Mesodermal cell (in vitro differentiated cells): ENCODE results near the gene TWIST1.

Experiments
- H3K27ac ChIP-seq: 2 replicates; pipeline ENCODE4 v1.7.0; 2013; ENCODE audit warnings: mild to moderate bottlenecking, low read depth, low read length, moderate library complexity; ENCODE audit not compliant: severe bottlenecking
- H3K36me3 ChIP-seq: 2 replicates; pipeline ENCODE4 v1.7.1; 2013; ENCODE audit warnings: mild to moderate bottlenecking, low read length, moderate library complexity; ENCODE audit not compliant: control insufficient read depth, insufficient read depth
- H3K4me1 ChIP-seq: one replicate; pipeline ENCODE4 v1.7.1; 2013; ENCODE audit warnings: mild to moderate bottlenecking, low read length; ENCODE audit not compliant: insufficient read depth, control insufficient read depth, poor library complexity, severe bottlenecking
- H3K4me3 ChIP-seq: 2 replicates; pipeline ENCODE4 v1.7.0; 2013; ENCODE audit warnings: low read length, control low read depth, mild to moderate bottlenecking; ENCODE audit not compliant: insufficient read depth, poor library complexity, severe bottlenecking; ENCODE audit errors: extremely low read depth
- H3K9me3 ChIP-seq: 2 replicates; pipeline ENCODE4 v1.7.1; 2013; ENCODE audit warnings: mild to moderate bottlenecking, low read length, moderate library complexity; ENCODE audit not compliant: control insufficient read depth
- WGBS, 2 experiments: methylation state at CpG; one replicate each; pipeline ENCODE4 v1.1.5; 2013; ENCODE audit warnings: missing lambda C conversion rate in 2 of 2; ENCODE audit not compliant: insufficient coverage in 2 of 2; 5-methylcytosine and 5-hydroxymethylcytosine counted together

Gene TWIST1

GRCh38 chr7:19104811-19105210 is 12.6 kb downstream of the TWIST1 start:
- H3K4me1 ChIP-seq = peaks cover 11% of the 10 kb centered on the region

GRCh38 chr7:19102884-19103283 is 14.6 kb downstream of the TWIST1 start:
- 80 to 92% methylated on average over 3 of the region's 4 CpGs for WGBS, 2 experiments
- Histone ChIP-seq H3K9me3 (no peaks in the 10 kb centered on the region), H3K4me3 (no peak overlapping the region), H3K36me3 (no peaks in the 10 kb centered on the region), H3K4me1 (peaks cover 5% of the 10 kb centered on the region), H3K27ac (no peak overlapping the region)

More at GRCh38 chr7:19104811-19105210, 12.6 kb downstream of the TWIST1 start:
- H3K27ac ChIP-seq = no peak overlapping the region
- 79 to 83% methylated on average over 1 of the region's 4 CpGs for WGBS, 2 experiments
- H3K9me3 ChIP-seq = no peaks in the 10 kb centered on the region
- no peak overlapping the region for H3K4me3 ChIP-seq
- no peaks in the 10 kb centered on the region for H3K36me3 ChIP-seq

DNA sequence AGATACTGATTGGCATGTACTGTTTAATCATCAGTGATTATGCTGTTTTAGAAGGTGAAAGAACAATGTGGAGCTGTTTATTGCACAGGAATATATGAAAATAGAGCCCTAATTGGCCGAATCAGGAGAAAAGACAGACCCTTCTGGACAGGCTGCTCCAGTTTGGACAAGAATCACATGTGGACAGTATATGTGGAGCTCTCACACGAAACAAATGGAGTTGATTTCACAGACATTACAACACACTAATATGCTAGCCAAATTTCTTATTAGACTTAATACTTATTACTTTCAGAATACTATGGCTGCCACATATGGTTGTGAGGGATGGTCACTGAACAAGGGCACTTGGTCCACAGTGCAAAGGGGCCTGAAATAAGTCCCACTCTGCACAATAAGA is 15.5 kb downstream of the TWIST1 start:
- 89 to 100% methylated on average over 1 of the region's 2 CpGs for WGBS, 2 experiments
- H3K4me1 ChIP-seq = peaks cover 4% of the 10 kb centered on the region
- H3K4me3 ChIP-seq = no peak overlapping the region
- no peaks in the 10 kb centered on the region for H3K36me3 ChIP-seq
- H3K27ac ChIP-seq = no peak overlapping the region
- no peaks in the 10 kb centered on the region for H3K9me3 ChIP-seq

DNA sequence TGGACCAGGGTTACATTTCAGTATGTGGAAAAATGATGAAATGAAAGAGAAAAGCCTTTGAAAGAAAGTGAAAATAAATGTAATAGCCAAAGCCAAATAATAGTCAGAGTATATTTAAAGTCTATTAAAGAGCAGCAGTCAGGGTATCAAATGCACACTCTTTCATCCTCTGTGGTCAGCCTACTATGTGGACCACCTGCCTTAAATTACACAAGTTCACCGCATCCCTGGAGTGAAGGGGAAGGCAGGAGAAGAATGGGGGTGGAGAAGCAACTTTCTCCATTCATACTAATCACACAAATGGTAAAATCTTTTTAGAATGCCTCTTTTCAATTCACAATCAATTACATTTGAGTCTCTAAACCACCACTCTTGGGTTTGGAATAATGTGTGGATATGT is 16.0 kb downstream of the TWIST1 start:
- no peaks in the 10 kb centered on the region for H3K9me3 ChIP-seq
- peaks cover 3% of the 10 kb centered on the region for H3K4me1 ChIP-seq
- H3K4me3 ChIP-seq = no peak overlapping the region
- no CpG with 5 or more reads among the region's 1 CpG for WGBS, 2 experiments
- no peak overlapping the region for H3K27ac ChIP-seq
- H3K36me3 ChIP-seq = no peaks in the 10 kb centered on the region

GRCh38 chr7:19099924-19100323 is 17.5 kb downstream of the TWIST1 start:
- Histone ChIP-seq H3K36me3 (no peaks in the 10 kb centered on the region), H3K4me1 (no peaks in the 10 kb centered on the region), H3K9me3 (no peaks in the 10 kb centered on the region), H3K27ac (no peak overlapping the region), H3K4me3 (no peak overlapping the region)
- WGBS, 2 experiments = no CpG with 5 or more reads among the region's 2 CpGs

GRCh38 chr7:19099194-19099593 is 18.2 kb downstream of the TWIST1 start:
- Histone ChIP-seq H3K27ac (no peak overlapping the region), H3K4me1 (peaks cover under 1% of the 10 kb centered on the region), H3K4me3 (no peak overlapping the region), H3K9me3 (no peaks in the 10 kb centered on the region), H3K36me3 (no peaks in the 10 kb centered on the region)
- no CpG with 5 or more reads among the region's 3 CpGs for WGBS, 2 experiments

DNA sequence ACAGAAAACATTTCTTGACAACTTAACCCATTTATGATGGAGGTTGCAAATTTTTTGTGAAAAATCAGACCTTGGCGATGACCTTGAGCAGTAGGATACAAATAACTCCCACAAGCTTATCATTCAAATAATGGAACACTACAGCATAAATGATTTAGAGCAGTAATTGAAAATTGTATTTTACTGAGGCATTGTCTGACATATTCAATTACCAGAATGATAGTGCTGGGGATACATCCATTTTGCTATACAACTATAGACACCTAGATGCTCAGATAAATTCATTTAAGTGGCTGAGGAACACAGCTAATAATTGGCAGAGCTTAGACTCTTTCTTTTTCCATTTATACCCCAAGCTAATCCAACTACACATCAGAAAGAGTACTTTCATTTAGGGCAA is 18.9 kb downstream of the TWIST1 start:
- WGBS, 2 experiments = no CpG with 5 or more reads among the region's 1 CpG
- no peaks in the 10 kb centered on the region for H3K36me3 ChIP-seq

GRCh38 chr7:19097165-19098055 is 20.0 kb downstream of the TWIST1 start:
- H3K27ac ChIP-seq = no peak overlapping the region
- no peaks in the 10 kb centered on the region for H3K36me3 ChIP-seq
- no peaks in the 10 kb centered on the region for H3K9me3 ChIP-seq
- 71 to 100% methylated on average over 1 of the region's 9 CpGs for WGBS, 2 experiments
- H3K4me1 ChIP-seq = peaks cover 3% of the 10 kb centered on the region
- no peak overlapping the region for H3K4me3 ChIP-seq

More for the DNA sequence above, 18.9 kb downstream of the TWIST1 start:
- Histone ChIP-seq H3K27ac (no peak overlapping the region), H3K4me1 (peaks cover 3% of the 10 kb centered on the region), H3K9me3 (no peaks in the 10 kb centered on the region), H3K4me3 (no peak overlapping the region)

DNA sequence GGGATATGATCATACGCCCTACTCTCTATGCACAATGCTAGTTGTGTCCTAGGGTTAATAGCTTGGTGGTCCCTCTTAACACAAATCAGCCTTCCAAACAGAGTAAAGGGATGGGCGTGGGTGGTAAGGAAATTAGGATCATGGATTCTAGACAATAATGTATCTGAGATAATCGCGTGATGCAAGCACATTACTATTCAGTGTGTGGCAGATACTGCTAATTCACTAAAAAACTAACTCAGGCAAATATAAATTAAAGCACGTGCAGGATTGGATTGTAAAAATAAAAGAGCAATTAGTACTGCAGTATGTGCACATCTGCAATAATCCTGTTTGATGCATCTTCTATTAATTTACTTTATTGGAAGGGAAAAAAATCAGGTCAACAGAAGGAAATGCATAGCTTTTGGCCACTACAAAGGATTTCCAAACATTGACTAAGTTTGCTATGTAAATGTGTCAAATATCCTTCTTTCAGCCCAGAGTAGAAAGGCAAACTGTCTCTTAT is 22.0 kb downstream of the TWIST1 start:
- H3K36me3 ChIP-seq = no peaks in the 10 kb centered on the region
- 100% methylated on average over 1 of the region's 5 CpGs; no CpG with 5 or more reads in 1 of the 2 experiments for WGBS, 2 experiments

GRCh38 chr7:19094598-19095352 is 22.7 kb downstream of the TWIST1 start:
- Histone ChIP-seq H3K9me3 (no peaks in the 10 kb centered on the region), H3K4me3 (no peak overlapping the region), H3K4me1 (peaks cover 3% of the 10 kb centered on the region), H3K36me3 (no peaks in the 10 kb centered on the region), H3K27ac (no peak overlapping the region)
- 40% methylated on average over 2 of the region's 3 CpGs; no CpG with 5 or more reads in 1 of the 2 experiments for WGBS, 2 experiments

More for the DNA sequence above, 22.0 kb downstream of the TWIST1 start:
- Histone ChIP-seq H3K4me3 (no peak overlapping the region), H3K9me3 (no peaks in the 10 kb centered on the region), H3K27ac (no peak overlapping the region), H3K4me1 (peaks cover 3% of the 10 kb centered on the region)
